Nephron progenitor cell (in vitro differentiated cells): ENCODE measurements around the gene KIF21A.
A peak's percentile ranks its signal among the peaks of the same experiment; 100 is the strongest.

ENCODE experiments used
- DNase-seq: peaks from one replicate; pipeline ENCODE4 v3.0.0; 2021
- H3K27ac Mint-ChIP-seq: 2 replicates; pipeline ENCODE4 v1.8.0; 2021; ENCODE audit warnings: mild to moderate bottlenecking, moderate library complexity, mixed read lengths
- H3K27me3 Mint-ChIP-seq: 2 replicates; pipeline ENCODE4 v1.8.0; 2021; ENCODE audit warnings: mild to moderate bottlenecking, low read depth, mixed read lengths; ENCODE audit not compliant: poor library complexity
- H3K36me3 Mint-ChIP-seq: 2 replicates; pipeline ENCODE4 v1.8.0; 2021; ENCODE audit warnings: low read depth, mixed read lengths
- H3K4me1 Mint-ChIP-seq: 2 replicates; pipeline ENCODE4 v1.8.0; 2021; ENCODE audit warnings: mixed read lengths
- H3K4me3 Mint-ChIP-seq: 2 replicates; pipeline ENCODE4 v1.8.0; 2021; ENCODE audit warnings: mild to moderate bottlenecking, moderate library complexity, mixed read lengths
- H3K9me3 Mint-ChIP-seq: 2 replicates; pipeline ENCODE4 v1.8.0; 2021; ENCODE audit warnings: mild to moderate bottlenecking, moderate library complexity, mixed read lengths
- CTCF ChIP-seq: fragments of 200-600 bp; sonication (generic); IDR thresholded peaks from 2 replicates; pipeline ENCODE4 v1.5.0; 2021; ENCODE audit warnings: antibody characterized with exemption

Gene KIF21A

GRCh38 chr12:39383114-39383513 is 59.8 kb downstream of the KIF21A start:
- no peak overlapping the region for H3K4me3 Mint-ChIP-seq
- H3K36me3 Mint-ChIP-seq = no peaks in the 10 kb centered on the region
- no peaks in the 10 kb centered on the region for H3K9me3 Mint-ChIP-seq
- DNase-seq = no peak
- TF ChIP-seq CTCF = no peak
- H3K27ac Mint-ChIP-seq = no peak overlapping the region
- H3K4me1 Mint-ChIP-seq = no peaks in the 10 kb centered on the region
- peaks cover 4% of the 10 kb centered on the region for H3K27me3 Mint-ChIP-seq

GRCh38 chr12:39380090-39380489 is 62.8 kb downstream of the KIF21A start:
- TF ChIP-seq CTCF = no peak
- Mint-ChIP-seq H3K4me3 (no peak overlapping the region), H3K9me3 (no peaks in the 10 kb centered on the region), H3K4me1 (no peaks in the 10 kb centered on the region), H3K36me3 (no peaks in the 10 kb centered on the region), H3K27ac (no peak overlapping the region), H3K27me3 (peaks cover 4% of the 10 kb centered on the region)
- DNase-seq = no peak

GRCh38 chr12:39378341-39378740 is 64.6 kb downstream of the KIF21A start:
- Mint-ChIP-seq H3K27ac (no peak overlapping the region), H3K4me3 (no peak overlapping the region), H3K36me3 (no peaks in the 10 kb centered on the region), H3K4me1 (peaks cover under 1% of the 10 kb centered on the region), H3K9me3 (no peaks in the 10 kb centered on the region), H3K27me3 (peaks cover 4% of the 10 kb centered on the region)
- no peak for TF ChIP-seq CTCF
- DNase-seq = no peak

- Mint-ChIP-seq H3K36me3 (no peaks in the 10 kb centered on the region), H3K27me3 (peaks cover 4% of the 10 kb centered on the region), H3K4me1 (peaks cover 8% of the 10 kb centered on the region), H3K27ac (no peak overlapping the region), H3K9me3 (no peaks in the 10 kb centered on the region), H3K4me3 (no peak overlapping the region)
- no peak for DNase-seq
- peak; percentile 19 for TF ChIP-seq CTCF
Measured at GRCh38 chr12:39375206-39375808, 67.6 kb downstream of the KIF21A start.

GRCh38 chr12:39372929-39373328 is 70.0 kb downstream of the KIF21A start:
- Mint-ChIP-seq H3K27me3 (no peaks in the 10 kb centered on the region), H3K36me3 (no peaks in the 10 kb centered on the region), H3K4me3 (no peak overlapping the region), H3K4me1 (peaks cover 8% of the 10 kb centered on the region), H3K9me3 (no peaks in the 10 kb centered on the region), H3K27ac (no peak overlapping the region)
- TF ChIP-seq CTCF = no peak
- no peak for DNase-seq

GRCh38 chr12:39372204-39372925 is 70.6 kb downstream of the KIF21A start:
- peaks cover 8% of the 10 kb centered on the region for H3K4me1 Mint-ChIP-seq
- no peaks in the 10 kb centered on the region for H3K27me3 Mint-ChIP-seq
- H3K9me3 Mint-ChIP-seq = no peaks in the 10 kb centered on the region
- H3K4me3 Mint-ChIP-seq = no peak overlapping the region
- no peak for TF ChIP-seq CTCF
- H3K27ac Mint-ChIP-seq = no peak overlapping the region
- DNase-seq = no peak
- no peaks in the 10 kb centered on the region for H3K36me3 Mint-ChIP-seq
